Epidermal melanocyte (primary cell): Measurements from ENCODE around the gene MISP3.

Experiments
- DNase-seq: peaks from one replicate; pipeline ENCODE4 v3.0.0; 2011; ENCODE audit warnings: low spot score; ENCODE audit not compliant: insufficient read length

MISP3 gene

GRCh38 chr19:14080887-14081796 is 8.6 kb downstream of the MISP3 start:
- DNase-seq = peak; percentile 100

GRCh38 chr19:14081797-14082674 is 9.4 kb downstream of the MISP3 start:
- DNase-seq = no peak

GRCh38 chr19:14082675-14082960 is 10.0 kb downstream of the MISP3 start:
- DNase-seq = no peak

- peak; percentile 8 for DNase-seq
Measured at GRCh38 chr19:14085309-14085995, 12.9 kb downstream of the MISP3 start, which contains the start of gene C19orf67. Gene C19orf67, minus strand, starts transcription at chr19:14085783. Its CDS starts 156 bp downstream, at chr19:14085627.

GRCh38 chr19:14086098-14086497 is 13.5 kb downstream of the MISP3 start:
- peak; percentile 10 for DNase-seq

GRCh38 chr19:14088634-14089411 is 16.2 kb downstream of the MISP3 start:
- no peak for DNase-seq

GRCh38 chr19:14089412-14089661 is 16.8 kb downstream of the MISP3 start:
- no peak for DNase-seq

- peak; percentile 66 for DNase-seq
Measured at GRCh38 chr19:14089662-14090508, 17.3 kb downstream of the MISP3 start.

GRCh38 chr19:14090509-14091080 is 18.0 kb downstream of the MISP3 start, which contains the start of gene SAMD1:
Gene SAMD1, minus strand, starts transcription at chr19:14090751.
- DNase-seq = peak; percentile 93

GRCh38 chr19:14091081-14091812 is 18.7 kb downstream of the MISP3 start:
- DNase-seq = no peak

GRCh38 chr19:14091813-14092462 is 19.4 kb downstream of the MISP3 start:
- no peak for DNase-seq

- no peak for DNase-seq
Measured at GRCh38 chr19:14093117-14093823, 20.7 kb downstream of the MISP3 start.

GRCh38 chr19:14094854-14095253 is 22.3 kb downstream of the MISP3 start:
- DNase-seq = no peak

GRCh38 chr19:14096272-14096992 is 23.8 kb downstream of the MISP3 start:
- DNase-seq = no peak

GRCh38 chr19:14097532-14098151 is 25.1 kb downstream of the MISP3 start:
- no peak for DNase-seq

GRCh38 chr19:14101003-14101545 is 28.5 kb downstream of the MISP3 start:
- DNase-seq = no peak
